Measurements from ENCODE around the gene ACTA1. TPM values are rescaled to one million over a fixed set of nuclear protein-coding genes. Genes with fewer than 3 reads are reported as not detected.

ACTA1 gene
- total RNA-seq, 2 experiments from 2014 or later, result not detected

- no peaks in the 10 kb centered on the region for H3K79me2 ChIP-seq (ENCODE audit: insufficient read depth, low read depth, low read length)
- H3K4me3 ChIP-seq (ENCODE audit: low read depth, low read length, poor library complexity, severe bottlenecking), result no peak overlapping the region
- H2AFZ ChIP-seq (ENCODE audit: low read length), result no peak overlapping the region
- no peaks in the 10 kb centered on the region for H3K9me3 ChIP-seq (ENCODE audit: low read length)
- no peaks in the 10 kb centered on the region for H4K20me1 ChIP-seq (ENCODE audit: insufficient read depth, low read length)
- no peak for DNase-seq (ENCODE audit: low spot score)
- no peaks in the 10 kb centered on the region for H3K9me2 ChIP-seq (ENCODE audit: insufficient read depth, low read length)
- peaks cover 91% of the 10 kb centered on the region for H3K36me3 ChIP-seq (ENCODE audit: insufficient read depth, low read length)
- H3K4me2 ChIP-seq (ENCODE audit: low read length), result no peak overlapping the region
- ChIA-PET POLR2A (interaction anchor here (1.0 kb wide), 1 partner anchor 17 kb away, joined by 3 read pairs; no protein-coding TSS in a partner anchor), CTCF (ENCODE audit: unreplicated experiment) (no interaction called here)
- intact Hi-C loops (cut with micrococcal nuclease; ENCODE audit: unreplicated experiment), result no loop called here
- no peak for TF ChIP-seq EZH2phosphoT487 (IDR thresholded peaks at IDR 0.05; ENCODE audit: borderline replicate concordance, low read depth, low read length)
- TF ChIP-seq, protein P1, sequence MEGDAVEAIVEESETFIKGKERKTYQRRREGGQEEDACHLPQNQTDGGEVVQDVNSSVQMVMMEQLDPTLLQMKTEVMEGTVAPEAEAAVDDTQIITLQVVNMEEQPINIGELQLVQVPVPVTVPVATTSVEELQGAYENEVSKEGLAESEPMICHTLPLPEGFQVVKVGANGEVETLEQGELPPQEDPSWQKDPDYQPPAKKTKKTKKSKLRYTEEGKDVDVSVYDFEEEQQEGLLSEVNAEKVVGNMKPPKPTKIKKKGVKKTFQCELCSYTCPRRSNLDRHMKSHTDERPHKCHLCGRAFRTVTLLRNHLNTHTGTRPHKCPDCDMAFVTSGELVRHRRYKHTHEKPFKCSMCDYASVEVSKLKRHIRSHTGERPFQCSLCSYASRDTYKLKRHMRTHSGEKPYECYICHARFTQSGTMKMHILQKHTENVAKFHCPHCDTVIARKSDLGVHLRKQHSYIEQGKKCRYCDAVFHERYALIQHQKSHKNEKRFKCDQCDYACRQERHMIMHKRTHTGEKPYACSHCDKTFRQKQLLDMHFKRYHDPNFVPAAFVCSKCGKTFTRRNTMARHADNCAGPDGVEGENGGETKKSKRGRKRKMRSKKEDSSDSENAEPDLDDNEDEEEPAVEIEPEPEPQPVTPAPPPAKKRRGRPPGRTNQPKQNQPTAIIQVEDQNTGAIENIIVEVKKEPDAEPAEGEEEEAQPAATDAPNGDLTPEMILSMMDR (conservative IDR thresholded peaks at IDR 0.05; ENCODE audit: low read length), result no peak
- no peak overlapping the region for H3K27ac ChIP-seq (ENCODE audit: low read depth, low read length, poor library complexity, severe bottlenecking)
- no TSS peak for BruUV-seq (replicated peaks)
- no peaks in the 10 kb centered on the region for H3K4me1 ChIP-seq (ENCODE audit: insufficient read depth, low read length, poor library complexity, severe bottlenecking)
Measured at GRCh38 chr1:229457436-229457835, 23.5 kb upstream of the ACTA1 start.

- POLR2A ChIA-PET, result no interaction called here
- CTCF ChIA-PET (ENCODE audit: unreplicated experiment), result no interaction called here
- BruUV-seq (replicated peaks), result no TSS peak
Measured at GRCh38 chr1:229456016-229456415, 22.1 kb upstream of the ACTA1 start.

GRCh38 chr1:229454056-229454455 lies 20.2 kb upstream of the ACTA1 start:
- no TSS peak for BruUV-seq (replicated peaks)
- Histone ChIP-seq H3K9me2 (ENCODE audit: insufficient read depth, low read length) (no peaks in the 10 kb centered on the region), H3K4me1 (ENCODE audit: insufficient read depth, low read length, poor library complexity, severe bottlenecking) (no peaks in the 10 kb centered on the region), H3K4me3 (ENCODE audit: low read depth, low read length, poor library complexity, severe bottlenecking) (no peak overlapping the region), H3K4me2 (ENCODE audit: low read length) (no peak overlapping the region), H4K20me1 (ENCODE audit: insufficient read depth, low read length) (no peaks in the 10 kb centered on the region), H3K27ac (ENCODE audit: low read depth, low read length, poor library complexity, severe bottlenecking) (no peak overlapping the region), H3K79me2 (ENCODE audit: insufficient read depth, low read depth, low read length) (no peaks in the 10 kb centered on the region), H2AFZ (ENCODE audit: low read length) (no peak overlapping the region), H3K9me3 (ENCODE audit: low read length) (no peaks in the 10 kb centered on the region), H3K36me3 (ENCODE audit: insufficient read depth, low read length) (peaks cover 85% of the 10 kb centered on the region)
- intact Hi-C loops (cut with micrococcal nuclease; ENCODE audit: unreplicated experiment), result no loop called here
- no peak for DNase-seq (ENCODE audit: low spot score)
- ChIA-PET POLR2A (no interaction called here), CTCF (ENCODE audit: unreplicated experiment) (no interaction called here)
- TF ChIP-seq, protein P1 (conservative IDR thresholded peaks at IDR 0.05; ENCODE audit: low read length), result no peak
- no peak for TF ChIP-seq EZH2phosphoT487 (IDR thresholded peaks at IDR 0.05; ENCODE audit: borderline replicate concordance, low read depth, low read length)

More at GRCh38 chr1:229456016-229456415, 22.1 kb upstream of the ACTA1 start:
- no peak for DNase-seq (ENCODE audit: low spot score)
- H3K9me2 ChIP-seq (ENCODE audit: insufficient read depth, low read length), result no peaks in the 10 kb centered on the region
- H3K9me3 ChIP-seq (ENCODE audit: low read length), result no peaks in the 10 kb centered on the region
- no peak overlapping the region for H3K27ac ChIP-seq (ENCODE audit: low read depth, low read length, poor library complexity, severe bottlenecking)
- no peaks in the 10 kb centered on the region for H4K20me1 ChIP-seq (ENCODE audit: insufficient read depth, low read length)
- no peak overlapping the region for H2AFZ ChIP-seq (ENCODE audit: low read length)
- H3K36me3 ChIP-seq (ENCODE audit: insufficient read depth, low read length), result peaks cover 91% of the 10 kb centered on the region
- intact Hi-C loops (cut with micrococcal nuclease; ENCODE audit: unreplicated experiment), result no loop called here
- TF ChIP-seq, protein P1 (conservative IDR thresholded peaks at IDR 0.05; ENCODE audit: low read length), result no peak
- no peak for TF ChIP-seq EZH2phosphoT487 (IDR thresholded peaks at IDR 0.05; ENCODE audit: borderline replicate concordance, low read depth, low read length)
- no peaks in the 10 kb centered on the region for H3K4me1 ChIP-seq (ENCODE audit: insufficient read depth, low read length, poor library complexity, severe bottlenecking)
- no peaks in the 10 kb centered on the region for H3K79me2 ChIP-seq (ENCODE audit: insufficient read depth, low read depth, low read length)
- no peak overlapping the region for H3K4me3 ChIP-seq (ENCODE audit: low read depth, low read length, poor library complexity, severe bottlenecking)
- H3K4me2 ChIP-seq (ENCODE audit: low read length), result no peak overlapping the region

Data from OCI-LY7 (cell line).